Endothelial cell of umbilical vein (primary cell): ENCODE results near the gene RFC2. TPM values are rescaled to one million over a fixed set of nuclear protein-coding genes. Genes with fewer than 3 reads are reported as not detected.

ENCODE experiments used
- BruUV-seq: library from RNA; stranded (reverse); fragments of 400-500 nt; replicated peaks from 2 replicates; lab custom pipeline; 2021; lab: Mats Ljungman, UMichigan
- CTCF ChIA-PET: fragments of 300-600, 350-600 bp; sonication (Branson Sonifier 250); formaldehyde crosslinking; loops from one replicate; lab custom pipeline; 2021; ENCODE audit warnings: antibody characterized with exemption, inconsistent platforms; lab: Charles Lee
- POLR2A ChIA-PET: fragments of 300-600, 350-600 bp; sonication (Branson Sonifier 250); formaldehyde crosslinking; loops from one replicate; lab custom pipeline; 2021; ENCODE audit warnings: antibody characterized with exemption, inconsistent platforms; lab: Charles Lee
- DNase-seq: peaks from one replicate; pipeline ENCODE4 v3.0.0-alpha.2; 2011; ENCODE audit warnings: low read depth, low spot score
- FAIRE-seq: peaks from 2 replicates; lab custom pipeline; 2011; peaks lifted over from hg19 to GRCh38; lab: Jason Lieb, UNC
- H2AFZ ChIP-seq: 2 replicates; pipeline ENCODE4 v1.6.0; 2012; ENCODE audit warnings: low read depth, low read length, control low read depth, inconsistent platforms
- H3K27ac ChIP-seq: 2 replicates; pipeline ENCODE4 v1.5.1; 2011; ENCODE audit warnings: low read depth, mild to moderate bottlenecking, control low read depth, low read length, moderate library complexity; ENCODE audit not compliant: insufficient read depth
- H3K27me3 ChIP-seq, 2 experiments: 2 replicates each; pipeline versions ENCODE4 v1.6.0 to v1.6.1; 2011; ENCODE audit warnings: low read length in 2 of 2, mixed read lengths in 1 of 2; ENCODE audit not compliant: control insufficient read depth in 2 of 2, insufficient read depth in 2 of 2
- H3K36me3 ChIP-seq, 2 experiments: 2 replicates in 1 of 2; 3 replicates in 1 of 2; pipeline ENCODE4 v1.5.1; 2011; ENCODE audit warnings: low read length in 2 of 2, mild to moderate bottlenecking in 1 of 2, moderate library complexity in 1 of 2; ENCODE audit not compliant: control insufficient read depth in 2 of 2, insufficient read depth in 2 of 2; ENCODE audit errors: extremely low read depth in 1 of 2
- H3K4me1 ChIP-seq: 3 replicates; pipeline ENCODE4 v1.5.1; 2011; ENCODE audit warnings: mild to moderate bottlenecking, low read length; ENCODE audit not compliant: control insufficient read depth, insufficient read depth; ENCODE audit errors: extremely low read depth
- H3K4me2 ChIP-seq: 2 replicates; pipeline ENCODE4 v1.6.1; 2011; ENCODE audit warnings: low read length, control low read depth, mixed read lengths; ENCODE audit not compliant: insufficient read depth
- H3K4me3 ChIP-seq, 3 experiments: fragments of 200-600 bp in 1 of 3; sonication (generic), shearing (Covaris generic) in 1 of 3; replicated peaks in 1 of 3; 2 replicates each; pipeline ENCODE4 v1.5.1; 2011 to 2016; ENCODE audit warnings: control low read depth in 3 of 3, low read length in 3 of 3, mild to moderate bottlenecking in 2 of 3, inconsistent platforms in 1 of 3, low read depth in 1 of 3, moderate library complexity in 1 of 3; ENCODE audit not compliant: insufficient read depth in 1 of 3
- H3K79me2 ChIP-seq: 2 replicates; pipeline ENCODE4 v1.6.0; 2012; ENCODE audit warnings: low read length, inconsistent platforms; ENCODE audit not compliant: control insufficient read depth, insufficient read depth
- H3K9ac ChIP-seq: replicated peaks from 2 replicates; pipeline ENCODE3; 2011; ENCODE audit warnings: low read length, control low read depth; ENCODE audit not compliant: insufficient read depth; ENCODE audit errors: extremely low read depth
- H3K9me1 ChIP-seq: replicated peaks from 3 replicates; pipeline ENCODE4 v1.6.0; 2011; ENCODE audit warnings: mild to moderate bottlenecking, low read length; ENCODE audit not compliant: control insufficient read depth, insufficient read depth; ENCODE audit errors: extremely low read depth
- H3K9me3 ChIP-seq: replicated peaks from 2 replicates; pipeline ENCODE4 v1.5.1; 2012; ENCODE audit warnings: low read length, inconsistent platforms; ENCODE audit not compliant: control insufficient read depth, insufficient read depth
- H4K20me1 ChIP-seq: replicated peaks from 2 replicates; pipeline ENCODE3; 2011; ENCODE audit warnings: mild to moderate bottlenecking, low read length; ENCODE audit not compliant: control insufficient read depth, insufficient read depth; ENCODE audit errors: extremely low read depth
- EZH2 ChIP-seq: IDR thresholded peaks from 2 replicates; pipeline ENCODE4 v1.6.1; 2012; ENCODE audit warnings: borderline replicate concordance, low read depth, mild to moderate bottlenecking, moderate library complexity, low read length, inconsistent platforms; ENCODE audit not compliant: severe bottlenecking
- FOS ChIP-seq: IDR thresholded peaks from 2 replicates; pipeline ENCODE4 v1.6.1; 2011; ENCODE audit warnings: mild to moderate bottlenecking, low read length, moderate library complexity, borderline replicate concordance; ENCODE audit not compliant: insufficient read depth
- GATA2 ChIP-seq: IDR thresholded peaks from 2 replicates; pipeline ENCODE4 v1.7.0; 2011; ENCODE audit warnings: low read depth, mild to moderate bottlenecking, moderate library complexity, mixed read lengths, low read length; ENCODE audit not compliant: insufficient read length, insufficient read depth
- JUN ChIP-seq: IDR thresholded peaks from 2 replicates; pipeline ENCODE4 v1.6.1; 2011; ENCODE audit warnings: borderline replicate concordance, low read depth; ENCODE audit not compliant: insufficient read length, insufficient read depth
- MYC ChIP-seq: IDR thresholded peaks from one replicate; pipeline ENCODE4 v1.6.1; 2011; ENCODE audit warnings: mild to moderate bottlenecking, low read depth, low read length
- POLR2A ChIP-seq: IDR thresholded peaks from 2 replicates; pipeline ENCODE4 v1.6.1; 2012; ENCODE audit warnings: low read depth, mild to moderate bottlenecking, control low read depth, low read length
- POLR2AphosphoS5 ChIP-seq: IDR thresholded peaks from 2 replicates; pipeline ENCODE4 v1.6.1; 2012; ENCODE audit warnings: low read depth, mild to moderate bottlenecking, control low read depth, low read length, moderate library complexity; ENCODE audit not compliant: insufficient read depth
- dilution Hi-C: fragments of 300-500 bp; cut with MboI; formaldehyde crosslinking; loops from one replicate; pipeline ENCODE4 v1.15.0; 2019; ENCODE audit warnings: low sequenced_read_pairs; ENCODE audit not compliant: extremely low pct_ligation_motif_present
- intact Hi-C: fragments of 100-400 bp; cut with micrococcal nuclease; formaldehyde crosslinking; loops from one replicate; pipeline ENCODE4 v1.10.0; 2022
- polyA plus RNA-seq, 4 experiments: library from polyadenylated mRNA; depleted of rRNA in 3 of 4; stranded (reverse) in 3 of 4; unstranded in 1 of 4; fragments of >200 nt; gene quantifications; 2 replicates each; pipeline versions ENCODE4 v1.2.1 to v1.2.3, GENCODE V29; 2011 to 2012; ENCODE audit warnings: missing spikeins in 1 of 4
- total RNA-seq: library from RNA; stranded (reverse); gene quantifications from 2 replicates; pipeline ENCODE4 v1.2.3, GENCODE V29; 2021
- TF ChIP-seq, protein P1 (sequence below): IDR thresholded peaks from 2 replicates; pipeline ENCODE4 v1.6.1; 2011; ENCODE audit not compliant: insufficient read depth, insufficient read length
- TF ChIP-seq, protein P2 (sequence below), 2 donors: IDR thresholded peaks; 1 replicate in 1 of 2; 2 replicates in 1 of 2; pipeline ENCODE4 v1.5.1; 2011; ENCODE audit warnings: low read length in 2 of 2, mild to moderate bottlenecking in 2 of 2, moderate library complexity in 2 of 2, control low read depth in 1 of 2, inconsistent platforms in 1 of 2, low read depth in 1 of 2; ENCODE audit not compliant: insufficient read depth in 1 of 2; ENCODE audit errors: extremely low read depth in 1 of 2

RFC2 gene
- total and polyA plus RNA-seq, 2 donors (not counting 3 experiments of a cell fraction or from before 2014, with no cell fraction given), result 24.4 to 44.3 TPM

GRCh38 chr7:74267756-74268565, 13.8 kb upstream of the RFC2 start:
- no peaks in the 10 kb centered on the region for H4K20me1 ChIP-seq
- ChIA-PET CTCF (interaction anchor here (1.0 to 1.9 kb wide), 3 partner anchors 14 to 133 kb away, joined by 3 to 7 read pairs (median 5); partner anchors contain the start of gene RFC2), POLR2A (no interaction called here)
- H3K9me1 ChIP-seq, result no peaks in the 10 kb centered on the region
- no peak for DNase-seq
- dilution Hi-C loops (no loop called here), intact Hi-C loops (no loop called here)
- BruUV-seq, result no TSS peak
- H3K27ac ChIP-seq, result no peak overlapping the region
- H3K36me3 ChIP-seq, result no peaks in the 10 kb centered on the region
- no peak overlapping the region for H2AFZ ChIP-seq
- no peak overlapping the region for H3K4me3 ChIP-seq
- FAIRE-seq, result no peak
- TF ChIP-seq MYC, result no peak
- TF ChIP-seq, protein P1, sequence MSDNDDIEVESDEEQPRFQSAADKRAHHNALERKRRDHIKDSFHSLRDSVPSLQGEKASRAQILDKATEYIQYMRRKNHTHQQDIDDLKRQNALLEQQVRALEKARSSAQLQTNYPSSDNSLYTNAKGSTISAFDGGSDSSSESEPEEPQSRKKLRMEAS, result no peak
- TF ChIP-seq JUN, result no peak
- TF ChIP-seq POLR2A, result no peak
- TF ChIP-seq POLR2AphosphoS5, result no peak
- no peak for TF ChIP-seq FOS
- TF ChIP-seq EZH2, result no peak
- TF ChIP-seq GATA2, result no peak
- TF ChIP-seq, protein P2, sequence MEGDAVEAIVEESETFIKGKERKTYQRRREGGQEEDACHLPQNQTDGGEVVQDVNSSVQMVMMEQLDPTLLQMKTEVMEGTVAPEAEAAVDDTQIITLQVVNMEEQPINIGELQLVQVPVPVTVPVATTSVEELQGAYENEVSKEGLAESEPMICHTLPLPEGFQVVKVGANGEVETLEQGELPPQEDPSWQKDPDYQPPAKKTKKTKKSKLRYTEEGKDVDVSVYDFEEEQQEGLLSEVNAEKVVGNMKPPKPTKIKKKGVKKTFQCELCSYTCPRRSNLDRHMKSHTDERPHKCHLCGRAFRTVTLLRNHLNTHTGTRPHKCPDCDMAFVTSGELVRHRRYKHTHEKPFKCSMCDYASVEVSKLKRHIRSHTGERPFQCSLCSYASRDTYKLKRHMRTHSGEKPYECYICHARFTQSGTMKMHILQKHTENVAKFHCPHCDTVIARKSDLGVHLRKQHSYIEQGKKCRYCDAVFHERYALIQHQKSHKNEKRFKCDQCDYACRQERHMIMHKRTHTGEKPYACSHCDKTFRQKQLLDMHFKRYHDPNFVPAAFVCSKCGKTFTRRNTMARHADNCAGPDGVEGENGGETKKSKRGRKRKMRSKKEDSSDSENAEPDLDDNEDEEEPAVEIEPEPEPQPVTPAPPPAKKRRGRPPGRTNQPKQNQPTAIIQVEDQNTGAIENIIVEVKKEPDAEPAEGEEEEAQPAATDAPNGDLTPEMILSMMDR (IDR thresholded peaks at IDR 0.05; ENCODE audit: extremely low read depth in 1 of 2, insufficient read depth in 1 of 2, low read depth in 1 of 2, low read length in 2 of 2), result no peak
- no peak overlapping the region for H3K4me2 ChIP-seq
- no peak overlapping the region for H3K9ac ChIP-seq
- no peaks in the 10 kb centered on the region for H3K27me3 ChIP-seq
- peaks cover 15% of the 10 kb centered on the region for H3K4me1 ChIP-seq
- H3K79me2 ChIP-seq, result no peaks in the 10 kb centered on the region
- H3K9me3 ChIP-seq, result no peaks in the 10 kb centered on the region
